GM12875 (cell line): ENCODE results near the gene PLEKHD1.

Source experiments
- H3K4me3 ChIP-seq: one replicate; pipeline ENCODE4 v1.5.1; 2011; ENCODE audit warnings: low read depth, low read length, control low read depth
- TF ChIP-seq, protein P1 (sequence below): IDR thresholded peaks from 2 replicates; pipeline ENCODE4 v1.5.1; 2011; ENCODE audit warnings: low read depth, mild to moderate bottlenecking, control low read depth, inconsistent platforms, low read length, moderate library complexity, borderline replicate concordance; ENCODE audit not compliant: insufficient read depth

Gene PLEKHD1

DNA sequence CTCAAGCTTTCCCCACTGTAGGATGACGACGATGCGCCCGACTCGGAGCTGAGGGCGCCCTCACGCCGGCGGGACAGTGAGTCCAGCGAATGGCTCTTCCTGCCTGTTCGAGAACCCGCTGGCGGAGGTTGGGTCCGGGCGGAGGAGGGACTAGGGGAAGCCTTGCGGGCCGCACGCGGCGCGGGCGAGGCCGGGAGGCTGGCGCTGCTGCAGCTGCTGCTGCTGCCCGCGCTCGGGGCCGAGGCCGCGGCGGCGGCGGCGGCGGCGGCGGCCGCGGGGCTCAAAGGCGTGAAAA is 88.3 kb downstream of the PLEKHD1 start:
- H3K4me3 ChIP-seq = no peak overlapping the region
- TF ChIP-seq, protein P1, sequence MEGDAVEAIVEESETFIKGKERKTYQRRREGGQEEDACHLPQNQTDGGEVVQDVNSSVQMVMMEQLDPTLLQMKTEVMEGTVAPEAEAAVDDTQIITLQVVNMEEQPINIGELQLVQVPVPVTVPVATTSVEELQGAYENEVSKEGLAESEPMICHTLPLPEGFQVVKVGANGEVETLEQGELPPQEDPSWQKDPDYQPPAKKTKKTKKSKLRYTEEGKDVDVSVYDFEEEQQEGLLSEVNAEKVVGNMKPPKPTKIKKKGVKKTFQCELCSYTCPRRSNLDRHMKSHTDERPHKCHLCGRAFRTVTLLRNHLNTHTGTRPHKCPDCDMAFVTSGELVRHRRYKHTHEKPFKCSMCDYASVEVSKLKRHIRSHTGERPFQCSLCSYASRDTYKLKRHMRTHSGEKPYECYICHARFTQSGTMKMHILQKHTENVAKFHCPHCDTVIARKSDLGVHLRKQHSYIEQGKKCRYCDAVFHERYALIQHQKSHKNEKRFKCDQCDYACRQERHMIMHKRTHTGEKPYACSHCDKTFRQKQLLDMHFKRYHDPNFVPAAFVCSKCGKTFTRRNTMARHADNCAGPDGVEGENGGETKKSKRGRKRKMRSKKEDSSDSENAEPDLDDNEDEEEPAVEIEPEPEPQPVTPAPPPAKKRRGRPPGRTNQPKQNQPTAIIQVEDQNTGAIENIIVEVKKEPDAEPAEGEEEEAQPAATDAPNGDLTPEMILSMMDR = no peak

DNA sequence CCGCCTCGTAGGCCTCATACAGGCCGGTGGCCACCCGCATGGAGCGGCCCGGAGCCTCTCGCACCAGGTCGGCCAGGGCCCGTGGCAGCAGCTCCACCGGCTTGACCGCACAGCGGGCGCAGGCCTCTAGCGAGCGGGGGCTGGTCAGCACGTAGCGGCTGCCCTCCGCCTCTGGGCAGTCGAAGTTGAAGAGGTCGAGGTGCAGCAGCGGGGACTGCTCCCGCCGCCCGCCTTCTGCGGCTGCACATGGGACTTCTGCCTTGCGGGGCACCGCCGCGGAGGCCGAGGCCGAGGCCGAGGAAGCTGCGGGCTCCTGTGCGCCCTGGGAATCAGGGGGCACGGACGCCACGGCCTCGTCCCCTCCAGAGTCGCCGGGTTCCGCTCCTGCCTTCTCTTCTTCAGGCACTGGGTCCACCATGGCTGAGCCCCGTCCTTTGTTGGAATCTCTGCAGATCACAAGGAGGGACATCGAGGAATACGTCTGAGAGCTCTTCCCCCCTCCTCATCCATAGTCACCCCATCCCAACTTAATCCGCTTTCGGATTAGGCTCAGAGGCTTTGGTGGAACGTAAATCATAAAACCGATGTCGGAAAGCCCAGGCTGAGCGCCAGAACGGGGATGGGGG is 88.8 kb downstream of the PLEKHD1 start:
- TF ChIP-seq, protein P1 = no peak
- H3K4me3 ChIP-seq = no peak overlapping the region

DNA sequence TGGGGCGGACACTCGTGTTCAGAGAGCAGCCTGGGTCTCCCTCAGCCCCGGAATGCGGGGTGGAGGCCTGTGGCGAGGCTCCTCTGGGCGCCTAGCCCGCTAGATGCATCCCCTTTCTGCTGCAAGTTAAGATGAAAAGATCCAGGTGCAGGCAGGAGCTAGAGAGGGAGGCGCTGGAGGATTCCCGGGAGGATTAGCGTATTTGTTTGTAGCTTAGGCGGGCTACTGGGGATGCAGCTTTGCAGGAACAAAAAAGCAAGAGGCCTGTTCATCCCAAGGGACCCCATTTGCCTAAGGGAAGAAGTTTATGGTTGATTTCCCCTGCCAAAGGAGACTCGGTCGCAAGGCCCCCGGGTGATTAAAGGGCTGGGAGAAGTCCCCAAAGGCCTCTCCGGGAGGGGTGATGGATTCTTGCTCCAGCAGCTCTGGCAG is 89.3 kb downstream of the PLEKHD1 start:
- TF ChIP-seq, protein P1 = no peak
- H3K4me3 ChIP-seq = no peak overlapping the region

DNA sequence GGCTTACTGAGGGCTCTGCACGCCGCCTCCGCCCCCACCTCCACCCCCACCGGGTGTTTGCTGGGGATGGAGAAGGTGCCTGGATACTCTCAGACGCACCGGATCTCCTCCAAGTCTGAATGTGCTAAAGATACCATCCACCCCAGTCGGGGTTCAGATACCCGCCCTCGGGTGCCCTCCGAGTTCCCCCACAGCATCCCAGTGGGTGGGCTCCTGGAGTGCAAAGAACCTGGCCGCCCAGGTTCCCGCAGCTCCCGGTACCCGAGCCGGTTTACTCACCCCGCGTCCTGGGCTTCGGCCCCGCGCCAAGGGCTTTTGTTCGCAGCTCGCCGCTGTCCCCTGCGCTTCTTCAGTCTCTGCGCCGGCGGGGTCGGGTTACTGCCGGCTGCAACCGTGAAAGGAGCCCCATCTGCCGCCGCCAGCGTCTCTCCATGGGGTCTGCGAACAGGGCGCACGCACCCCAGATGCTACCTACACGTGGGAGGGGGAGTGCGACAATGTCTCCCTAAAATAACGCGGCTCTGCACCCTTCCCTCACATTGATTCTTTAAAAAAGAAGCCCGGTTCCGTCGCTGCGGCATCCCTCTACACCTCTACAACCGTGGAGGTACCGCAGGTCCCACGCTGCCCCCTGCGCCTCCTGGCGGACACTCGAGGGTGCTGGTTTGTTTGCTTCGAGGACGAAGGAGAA is 89.9 kb downstream of the PLEKHD1 start, which contains the start of gene CCDC177:
TSS of gene CCDC177 (minus strand) at position 609 of the 691 bp plus-strand sequence. CDS start 1,249 bp downstream, outside the sequence.
- TF ChIP-seq, protein P1 = peak; percentile 89
- H3K4me3 ChIP-seq = no peak within 1 kb of the TSS

DNA sequence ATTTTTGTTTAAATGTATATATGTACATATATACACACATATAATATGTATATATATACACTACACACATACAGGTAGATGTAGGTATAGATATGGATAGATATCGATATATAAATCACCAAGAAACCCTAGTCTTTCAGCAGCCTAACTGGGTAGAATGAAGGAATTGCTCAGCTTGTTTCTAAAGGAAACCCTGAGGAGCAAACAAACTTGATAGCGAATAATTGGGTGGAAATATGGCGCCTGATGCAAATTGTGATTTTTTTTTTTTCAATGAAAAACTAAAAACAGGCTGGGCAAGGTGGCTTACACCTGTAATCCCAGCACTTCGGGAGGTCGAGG is 90.4 kb downstream of the PLEKHD1 start:
- TF ChIP-seq, protein P1 = no peak
- no peak overlapping the region for H3K4me3 ChIP-seq

DNA sequence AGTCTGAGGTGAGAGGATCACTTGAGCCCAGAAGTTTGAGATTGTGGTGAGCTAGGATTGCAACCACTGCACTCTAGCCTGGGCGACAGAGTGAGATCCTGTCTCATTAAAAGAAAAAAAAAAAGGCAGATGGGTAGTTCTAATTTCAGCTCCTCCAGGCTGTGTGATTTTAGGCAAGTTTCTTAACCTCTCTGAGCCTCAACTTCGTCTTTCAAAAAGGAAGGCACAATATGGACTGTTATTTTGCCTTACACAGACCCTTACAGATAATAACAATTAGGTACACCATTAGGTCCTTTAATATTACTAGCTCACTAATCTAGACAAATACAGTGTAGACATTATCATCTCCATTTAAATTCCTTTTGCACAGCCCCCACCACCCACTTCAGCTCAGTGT is 94.9 kb downstream of the PLEKHD1 start:
- H3K4me3 ChIP-seq = no peak overlapping the region
- TF ChIP-seq, protein P1 = no peak

DNA sequence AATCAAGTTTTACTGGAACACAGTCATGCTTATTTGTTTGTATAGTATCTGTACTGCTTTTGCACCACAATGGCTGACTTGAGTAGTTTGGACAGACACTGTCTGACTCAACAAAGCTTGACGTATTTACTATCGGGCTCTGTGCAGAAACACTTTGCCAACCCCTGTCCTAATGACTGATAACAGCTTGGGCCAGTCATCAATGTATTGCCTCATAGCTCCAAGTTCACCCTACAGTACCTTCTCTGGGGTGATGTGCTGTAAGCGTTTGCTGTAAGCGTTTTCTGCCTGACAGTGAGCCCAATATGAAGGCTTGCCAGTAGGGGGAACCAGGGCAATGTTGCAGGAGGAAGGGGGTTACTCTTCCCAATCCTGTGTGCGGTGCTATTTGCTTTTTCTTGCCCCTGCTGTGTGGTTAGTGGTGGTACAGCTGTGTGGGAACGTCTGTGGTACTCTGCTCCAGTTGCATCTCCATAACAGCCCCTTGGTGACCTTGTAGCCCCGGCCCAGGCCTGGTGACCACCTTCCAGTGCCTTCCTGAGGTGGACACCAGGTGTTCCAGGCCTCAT is 95.6 kb downstream of the PLEKHD1 start:
- TF ChIP-seq, protein P1 = peak; percentile 65
- no peak overlapping the region for H3K4me3 ChIP-seq
